Left lung (tissue), 10 donors: ENCODE measurements around the gene ARHGAP15. TPM values are rescaled to one million over a fixed set of nuclear protein-coding genes. Genes with fewer than 3 reads are reported as not detected.

Experiments
- ATAC-seq: fragments of 200-7000 bp; cut with Tn5 transposase; one replicate; pipeline ENCODE4 v1.9.1; 2020; ENCODE audit warnings: moderate library complexity
- DNase-seq, 4 donors: peaks; one replicate each; pipeline ENCODE4 v3.0.0-alpha.2; 2013 to 2020
- H3K27ac ChIP-seq, 2 donors: fragments of 200-600 bp; sonication (generic) in 1 of 2; one replicate each; pipeline versions ENCODE4 v1.5.0 to v1.8.0; 2020 to 2021
- H3K27me3 ChIP-seq, 2 donors: fragments of 200-600 bp; sonication (generic) in 1 of 2; one replicate each; pipeline versions ENCODE4 v1.5.0 to v1.8.0; 2020 to 2021
- H3K36me3 ChIP-seq, 2 donors: fragments of 200-600 bp; sonication (generic) in 1 of 2; one replicate each; pipeline versions ENCODE4 v1.5.0 to v1.8.0; 2020 to 2021
- H3K4me1 ChIP-seq, 2 donors: fragments of 200-600 bp; one replicate each; pipeline ENCODE4 v1.8.0; 2021
- H3K4me3 ChIP-seq, 2 donors: fragments of 200-600 bp; sonication (generic) in 1 of 2; one replicate each; pipeline versions ENCODE4 v1.5.0 to v1.8.0; 2020 to 2021; ENCODE audit warnings: mild to moderate bottlenecking in 1 of 2
- H3K9me3 ChIP-seq, 2 donors: fragments of 200-600 bp; sonication (generic) in 1 of 2; one replicate each; pipeline versions ENCODE4 v1.5.0 to v1.8.0; 2020 to 2021
- intact Hi-C, 2 donors: fragments of 100-400 bp; cut with DNase I; formaldehyde crosslinking; loops; one replicate each; pipeline versions ENCODE4 v1.11.2 to v1.14.2; 2022
- polyA plus RNA-seq, 6 donors: library from polyadenylated mRNA; unstranded; fragments of 120-200 nt; gene quantifications; one replicate each; pipeline ENCODE4 v1.2.1, GENCODE V29; 2013; ENCODE audit not compliant: insufficient read length in 6 of 6
- total RNA-seq, 2 donors: library from RNA; stranded (reverse); fragmentation: NEBNext Ultra II Directional; extraction: Animal tissue kit (Norgen Biotek cat#: 25700); gene quantifications; one replicate each; pipeline ENCODE4 v1.2.1, GENCODE V29; 2021
- TF ChIP-seq, protein P1 (sequence below), 2 donors: fragments of 200-600 bp; sonication (generic) in 1 of 2; IDR thresholded peaks; one replicate each; pipeline versions ENCODE4 v1.5.0 to v1.8.0; 2021; ENCODE audit warnings: antibody characterized with exemption in 2 of 2
- donor health status: DM: no; HTN: yes; CAD: no.
- donor health status: DM: no; HTN: no; CAD: no.

Gene ARHGAP15
- total and polyA plus RNA-seq, 8 donors: 16.8 to 48.3 (median 30.2) TPM

DNA sequence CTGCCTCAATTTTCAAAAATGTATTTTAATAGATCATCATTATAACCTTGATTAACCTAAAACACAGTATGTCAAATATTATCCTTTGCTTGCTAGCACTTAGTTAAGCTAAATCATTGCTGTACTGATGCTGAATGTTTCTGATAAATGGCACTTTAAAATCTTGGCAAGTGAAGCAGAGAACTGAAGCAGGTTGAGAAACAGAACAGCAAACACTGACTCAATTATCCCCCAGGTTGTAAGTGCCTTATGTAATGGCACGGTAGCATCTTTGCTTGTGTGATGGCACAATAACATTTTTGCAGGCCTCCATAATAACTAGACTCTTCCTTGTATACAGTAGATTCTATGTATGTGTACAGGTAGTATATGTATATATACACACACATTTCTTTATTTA is 33.8 kb downstream of the ARHGAP15 start:
- DNase-seq (no peak), ATAC-seq (peak; percentile 65)
- H3K9me3 ChIP-seq: no peaks in the 10 kb centered on the region
- TF ChIP-seq, protein P1, sequence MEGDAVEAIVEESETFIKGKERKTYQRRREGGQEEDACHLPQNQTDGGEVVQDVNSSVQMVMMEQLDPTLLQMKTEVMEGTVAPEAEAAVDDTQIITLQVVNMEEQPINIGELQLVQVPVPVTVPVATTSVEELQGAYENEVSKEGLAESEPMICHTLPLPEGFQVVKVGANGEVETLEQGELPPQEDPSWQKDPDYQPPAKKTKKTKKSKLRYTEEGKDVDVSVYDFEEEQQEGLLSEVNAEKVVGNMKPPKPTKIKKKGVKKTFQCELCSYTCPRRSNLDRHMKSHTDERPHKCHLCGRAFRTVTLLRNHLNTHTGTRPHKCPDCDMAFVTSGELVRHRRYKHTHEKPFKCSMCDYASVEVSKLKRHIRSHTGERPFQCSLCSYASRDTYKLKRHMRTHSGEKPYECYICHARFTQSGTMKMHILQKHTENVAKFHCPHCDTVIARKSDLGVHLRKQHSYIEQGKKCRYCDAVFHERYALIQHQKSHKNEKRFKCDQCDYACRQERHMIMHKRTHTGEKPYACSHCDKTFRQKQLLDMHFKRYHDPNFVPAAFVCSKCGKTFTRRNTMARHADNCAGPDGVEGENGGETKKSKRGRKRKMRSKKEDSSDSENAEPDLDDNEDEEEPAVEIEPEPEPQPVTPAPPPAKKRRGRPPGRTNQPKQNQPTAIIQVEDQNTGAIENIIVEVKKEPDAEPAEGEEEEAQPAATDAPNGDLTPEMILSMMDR (IDR thresholded peaks at IDR 0.05): no peak
- no peaks in the 10 kb centered on the region for H3K27me3 ChIP-seq
- H3K4me3 ChIP-seq: no peak overlapping the region
- H3K27ac ChIP-seq: no peak overlapping the region
- H3K36me3 ChIP-seq: no peaks in the 10 kb centered on the region
- H3K4me1 ChIP-seq: peaks cover 0 to 22% of the 10 kb centered on the region in 2 donors
- intact Hi-C loops: no loop called here

DNA sequence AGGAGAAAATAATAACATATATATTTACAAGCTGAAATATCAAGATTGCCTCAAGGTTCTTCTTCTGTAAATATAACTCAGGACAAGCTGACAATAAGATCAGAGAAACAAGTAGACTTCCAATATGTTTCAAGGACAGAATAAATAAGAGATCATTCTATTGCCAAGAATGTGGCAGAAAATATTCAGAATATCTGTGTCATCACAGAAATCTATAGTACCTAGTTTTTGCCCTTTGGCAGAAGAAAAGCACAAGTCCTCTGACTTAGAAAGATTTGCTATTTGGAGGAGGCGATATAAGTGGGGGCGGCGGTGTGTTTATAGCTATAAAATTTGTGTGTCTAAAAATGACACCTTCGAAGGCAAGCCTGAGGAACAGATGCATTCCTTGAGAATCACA is 34.3 kb downstream of the ARHGAP15 start:
- DNase-seq: no peak
- Histone ChIP-seq H3K4me3 (no peak overlapping the region), H3K27ac (peak overlapping the region in 1 of 2 donors; percentile 30), H3K36me3 (no peaks in the 10 kb centered on the region), H3K9me3 (no peaks in the 10 kb centered on the region), H3K27me3 (no peaks in the 10 kb centered on the region), H3K4me1 (peaks cover 0 to 22% of the 10 kb centered on the region in 2 donors)
- TF ChIP-seq, protein P1 (IDR thresholded peaks at IDR 0.05): no peak
- intact Hi-C loops: no loop called here
- ATAC-seq: no peak

DNA sequence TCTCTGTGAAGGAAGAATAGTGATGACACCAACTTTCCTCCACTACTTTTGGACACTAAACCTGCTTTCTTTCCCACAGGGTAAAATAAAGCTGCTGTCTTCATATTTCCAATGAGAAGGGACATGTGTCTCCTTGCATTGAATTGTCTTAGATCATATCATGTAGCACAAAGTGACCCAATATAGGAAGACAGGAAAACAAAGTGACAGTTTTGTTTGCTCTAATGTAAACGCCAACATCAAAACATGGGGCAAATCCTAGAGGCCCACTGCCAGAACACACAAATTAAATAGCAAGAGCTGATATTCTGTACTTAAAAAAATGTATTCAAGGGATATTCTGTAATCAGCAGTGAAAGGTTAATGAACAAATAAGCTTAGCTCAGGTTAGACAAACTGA is 36.1 kb downstream of the ARHGAP15 start:
- ATAC-seq (no peak), DNase-seq (no peak)
- Histone ChIP-seq H3K27ac (peak overlapping the region in 1 of 2 donors; percentile 30), H3K9me3 (no peaks in the 10 kb centered on the region), H3K4me3 (no peak overlapping the region), H3K36me3 (no peaks in the 10 kb centered on the region), H3K4me1 (peaks cover 0 to 17% of the 10 kb centered on the region in 2 donors), H3K27me3 (no peaks in the 10 kb centered on the region)
- intact Hi-C loops: no loop called here
- TF ChIP-seq, protein P1 (IDR thresholded peaks at IDR 0.05): no peak

DNA sequence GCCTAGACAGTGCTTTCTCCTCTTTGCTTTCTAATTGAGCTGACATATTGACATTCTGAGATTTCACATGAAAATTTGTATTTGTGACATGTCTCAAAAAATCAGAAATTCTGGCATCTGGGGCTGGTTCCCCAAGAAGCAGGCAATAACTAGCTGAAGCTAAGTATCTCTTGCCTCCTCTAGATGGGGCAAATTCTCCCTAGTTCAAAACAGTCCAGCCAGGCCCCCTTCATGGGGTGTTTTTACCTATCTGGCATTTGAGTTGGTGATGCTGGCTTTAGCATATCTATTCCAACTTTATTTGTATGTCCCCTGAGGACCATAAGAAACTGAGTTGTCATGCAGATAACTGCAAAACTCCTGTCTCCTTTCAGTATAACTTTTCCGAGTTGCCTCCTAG is 39.9 kb downstream of the ARHGAP15 start:
- intact Hi-C loops: no loop called here
- ATAC-seq: no peak
- Histone ChIP-seq H3K4me3 (no peak overlapping the region), H3K9me3 (no peaks in the 10 kb centered on the region), H3K27me3 (no peaks in the 10 kb centered on the region), H3K4me1 (peaks cover 0 to under 1% of the 10 kb centered on the region in 2 donors), H3K27ac (no peak overlapping the region), H3K36me3 (no peaks in the 10 kb centered on the region)
- DNase-seq: no peak
- TF ChIP-seq, protein P1 (IDR thresholded peaks at IDR 0.05): no peak

DNA sequence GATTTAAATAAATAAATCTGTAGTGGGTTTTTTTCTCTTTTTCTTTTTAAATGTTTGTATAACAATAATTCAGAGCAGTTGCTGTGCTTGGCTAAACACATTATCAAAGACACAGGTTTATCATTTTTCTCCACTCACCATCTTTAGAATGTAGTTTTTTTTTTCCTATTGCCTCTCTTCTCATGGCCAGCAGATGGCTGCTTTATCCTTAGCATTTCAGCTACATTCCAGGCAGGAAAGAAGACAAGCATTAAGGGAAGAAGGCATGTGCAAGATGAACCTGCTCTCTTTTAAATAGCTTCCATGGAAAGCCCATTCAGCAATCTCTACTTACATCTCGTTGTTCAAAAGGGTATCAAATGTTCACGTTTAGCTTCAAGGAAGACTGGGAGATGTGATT is 42.6 kb downstream of the ARHGAP15 start:
- peak; percentile 44 for ATAC-seq

More for the DNA sequence above, 42.6 kb downstream of the ARHGAP15 start:
- Histone ChIP-seq H3K27me3 (no peaks in the 10 kb centered on the region), H3K4me3 (no peak overlapping the region), H3K9me3 (no peaks in the 10 kb centered on the region), H3K27ac (no peak overlapping the region), H3K36me3 (no peaks in the 10 kb centered on the region), H3K4me1 (peaks cover 0 to under 1% of the 10 kb centered on the region in 2 donors)
- no peak for DNase-seq
- intact Hi-C loops: no loop called here
- TF ChIP-seq, protein P1 (IDR thresholded peaks at IDR 0.05): peak in 1 of 2 donors; percentile 32
